C4-2B (cell line): ENCODE data around the gene CCT7.

Experiments used
- H3K27ac ChIP-seq: fragments of 450-650 bp; 2 replicates; pipeline ENCODE4 v1.5.1; 2017
- ZFX ChIP-seq: fragments of 450-650 bp; IDR thresholded peaks from 2 replicates; pipeline ENCODE4 v1.6.1; 2017
- TF ChIP-seq, protein P1 (sequence below): fragments of 450-650 bp; conservative IDR thresholded peaks from 2 replicates; pipeline ENCODE4 v1.5.1; 2017; ENCODE audit warnings: mild to moderate bottlenecking

Gene CCT7

DNA sequence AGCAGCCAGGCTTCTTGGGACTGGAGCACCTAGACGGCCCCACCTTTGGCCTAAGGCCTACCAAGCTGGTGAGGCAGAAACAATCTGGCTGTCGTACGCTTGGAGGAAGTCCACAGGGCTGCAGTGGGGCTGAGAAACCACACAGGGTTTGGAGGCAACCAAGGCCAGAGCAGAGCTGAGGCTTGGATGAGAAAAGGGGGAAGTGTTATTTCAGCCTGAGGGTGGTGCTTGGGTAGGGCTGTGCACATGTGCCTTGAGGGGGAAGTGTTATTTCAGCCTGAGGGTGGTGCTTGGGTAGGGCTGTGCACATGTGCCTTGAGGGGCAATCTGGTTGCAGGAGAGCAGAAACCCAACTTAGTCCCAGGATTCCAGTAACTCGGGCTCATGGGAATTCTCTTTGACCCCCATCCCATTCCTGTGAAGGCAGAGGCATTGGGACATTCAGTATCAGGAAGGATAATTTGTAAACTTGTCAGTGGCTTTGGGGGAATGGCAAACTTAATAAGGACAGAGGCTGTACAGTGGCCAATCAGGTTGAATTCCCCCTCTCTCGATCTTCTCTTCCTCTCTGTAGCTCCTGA lies 51.1 kb downstream of the CCT7 start:
- TF ChIP-seq, protein P1, sequence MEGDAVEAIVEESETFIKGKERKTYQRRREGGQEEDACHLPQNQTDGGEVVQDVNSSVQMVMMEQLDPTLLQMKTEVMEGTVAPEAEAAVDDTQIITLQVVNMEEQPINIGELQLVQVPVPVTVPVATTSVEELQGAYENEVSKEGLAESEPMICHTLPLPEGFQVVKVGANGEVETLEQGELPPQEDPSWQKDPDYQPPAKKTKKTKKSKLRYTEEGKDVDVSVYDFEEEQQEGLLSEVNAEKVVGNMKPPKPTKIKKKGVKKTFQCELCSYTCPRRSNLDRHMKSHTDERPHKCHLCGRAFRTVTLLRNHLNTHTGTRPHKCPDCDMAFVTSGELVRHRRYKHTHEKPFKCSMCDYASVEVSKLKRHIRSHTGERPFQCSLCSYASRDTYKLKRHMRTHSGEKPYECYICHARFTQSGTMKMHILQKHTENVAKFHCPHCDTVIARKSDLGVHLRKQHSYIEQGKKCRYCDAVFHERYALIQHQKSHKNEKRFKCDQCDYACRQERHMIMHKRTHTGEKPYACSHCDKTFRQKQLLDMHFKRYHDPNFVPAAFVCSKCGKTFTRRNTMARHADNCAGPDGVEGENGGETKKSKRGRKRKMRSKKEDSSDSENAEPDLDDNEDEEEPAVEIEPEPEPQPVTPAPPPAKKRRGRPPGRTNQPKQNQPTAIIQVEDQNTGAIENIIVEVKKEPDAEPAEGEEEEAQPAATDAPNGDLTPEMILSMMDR, result no peak
- TF ChIP-seq ZFX, result no peak
- H3K27ac ChIP-seq, result no peak overlapping the region

DNA sequence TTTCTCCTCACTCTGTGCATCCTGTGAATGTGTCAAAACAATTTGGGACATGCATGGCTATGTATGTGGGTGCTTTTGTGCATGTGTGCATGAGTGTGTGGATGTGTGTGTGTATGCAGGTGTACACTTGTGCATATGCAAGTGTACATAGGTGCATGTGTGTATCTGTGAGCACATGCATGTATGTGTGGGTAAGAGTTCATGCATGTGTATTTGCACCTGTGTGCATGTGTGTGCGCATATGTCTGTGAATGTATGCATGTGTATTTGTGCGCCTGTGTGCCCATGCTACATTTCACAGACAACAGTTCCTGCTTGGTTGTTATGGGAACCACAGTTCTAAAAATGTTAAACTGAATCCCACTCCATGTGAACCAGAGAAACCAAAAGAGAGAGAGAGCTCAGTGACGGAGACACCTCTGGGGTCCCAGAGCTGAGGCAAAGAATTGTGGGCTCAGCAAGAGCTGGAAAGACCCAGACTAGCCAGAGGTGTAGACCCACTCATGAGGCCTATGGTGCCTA lies 52.1 kb downstream of the CCT7 start:
- TF ChIP-seq ZFX, result no peak
- TF ChIP-seq, protein P1, result no peak
- H3K27ac ChIP-seq, result no peak overlapping the region

DNA sequence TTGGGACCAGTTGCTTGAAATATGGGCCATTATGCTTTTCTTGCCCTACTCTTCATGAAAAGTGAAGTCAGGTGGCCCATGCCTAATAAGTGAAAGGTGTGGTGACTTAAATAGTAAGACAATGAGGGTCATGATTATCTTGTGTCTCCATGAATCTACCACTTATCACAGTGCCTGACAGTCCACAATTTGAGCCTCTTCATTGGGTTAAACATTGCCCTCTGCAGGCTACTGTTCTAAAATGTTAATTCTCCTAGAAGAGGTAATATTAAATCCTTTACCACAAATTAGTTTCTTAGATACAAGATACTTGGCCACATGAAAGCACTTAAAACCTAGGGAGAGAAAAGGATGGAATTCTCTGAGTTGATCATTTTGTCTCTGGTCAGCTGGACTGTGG lies 55.2 kb downstream of the CCT7 start:
- TF ChIP-seq ZFX, result no peak
- TF ChIP-seq, protein P1, result no peak
- no peak overlapping the region for H3K27ac ChIP-seq

DNA sequence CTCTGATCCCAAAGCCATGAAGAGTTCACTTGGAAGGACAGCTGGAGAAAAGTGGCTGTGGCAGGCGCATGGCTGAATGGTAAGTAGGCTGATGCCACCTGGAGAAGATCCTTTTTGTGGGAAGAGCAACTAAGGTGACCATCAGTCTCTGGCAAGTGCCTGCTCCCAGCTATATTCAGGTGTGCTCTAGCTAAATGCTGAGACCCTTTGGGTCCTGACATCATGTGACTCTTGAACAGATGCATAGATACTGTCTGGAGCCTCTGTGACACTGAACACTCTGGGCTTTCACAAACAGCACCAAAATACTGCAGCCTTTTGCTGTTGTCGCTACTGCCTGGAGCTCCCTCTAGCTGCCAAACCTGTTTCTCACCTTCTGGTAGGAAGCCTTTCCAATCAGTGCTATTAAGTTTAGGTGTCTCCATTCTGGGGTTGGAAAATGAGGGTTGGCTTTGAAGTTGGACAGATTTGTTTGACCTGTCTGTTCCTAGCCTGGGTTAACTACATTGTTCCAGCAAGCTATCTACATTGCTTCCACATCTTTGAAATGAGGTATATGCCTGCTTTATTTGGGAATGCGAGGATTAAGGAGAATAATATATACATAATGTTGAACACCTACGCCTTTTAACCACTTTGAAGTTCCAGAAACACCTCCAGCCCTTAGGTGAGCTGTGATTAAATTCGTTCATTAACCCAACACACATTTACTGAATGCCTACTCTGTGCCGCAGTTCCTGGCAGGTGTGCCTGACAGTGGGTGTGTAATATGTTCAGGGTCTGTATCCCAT lies 56.1 kb downstream of the CCT7 start:
- TF ChIP-seq ZFX, result no peak
- TF ChIP-seq, protein P1, result peak; percentile 56
- no peak overlapping the region for H3K27ac ChIP-seq

DNA sequence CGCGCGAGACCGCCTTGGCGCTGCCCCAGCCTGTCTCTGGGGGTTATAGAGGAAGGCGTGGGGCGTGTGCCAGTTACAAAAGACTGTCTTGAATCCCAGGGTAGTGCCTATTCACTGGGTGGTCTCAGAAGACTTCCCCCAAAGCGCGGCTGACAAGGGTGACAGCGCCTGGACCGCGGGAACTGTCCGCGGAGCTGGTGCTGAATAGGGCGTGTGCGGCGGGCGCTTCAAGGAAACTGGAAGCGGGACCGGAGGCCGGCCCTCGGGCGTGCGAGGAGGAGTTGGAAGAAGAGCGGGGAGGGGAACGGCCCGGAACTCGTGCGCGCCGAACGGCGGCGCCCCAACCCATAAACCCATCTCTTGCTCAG lies 57.0 kb downstream of the CCT7 start:
- TF ChIP-seq, protein P1, result no peak
- TF ChIP-seq ZFX, result no peak
- no peak overlapping the region for H3K27ac ChIP-seq

DNA sequence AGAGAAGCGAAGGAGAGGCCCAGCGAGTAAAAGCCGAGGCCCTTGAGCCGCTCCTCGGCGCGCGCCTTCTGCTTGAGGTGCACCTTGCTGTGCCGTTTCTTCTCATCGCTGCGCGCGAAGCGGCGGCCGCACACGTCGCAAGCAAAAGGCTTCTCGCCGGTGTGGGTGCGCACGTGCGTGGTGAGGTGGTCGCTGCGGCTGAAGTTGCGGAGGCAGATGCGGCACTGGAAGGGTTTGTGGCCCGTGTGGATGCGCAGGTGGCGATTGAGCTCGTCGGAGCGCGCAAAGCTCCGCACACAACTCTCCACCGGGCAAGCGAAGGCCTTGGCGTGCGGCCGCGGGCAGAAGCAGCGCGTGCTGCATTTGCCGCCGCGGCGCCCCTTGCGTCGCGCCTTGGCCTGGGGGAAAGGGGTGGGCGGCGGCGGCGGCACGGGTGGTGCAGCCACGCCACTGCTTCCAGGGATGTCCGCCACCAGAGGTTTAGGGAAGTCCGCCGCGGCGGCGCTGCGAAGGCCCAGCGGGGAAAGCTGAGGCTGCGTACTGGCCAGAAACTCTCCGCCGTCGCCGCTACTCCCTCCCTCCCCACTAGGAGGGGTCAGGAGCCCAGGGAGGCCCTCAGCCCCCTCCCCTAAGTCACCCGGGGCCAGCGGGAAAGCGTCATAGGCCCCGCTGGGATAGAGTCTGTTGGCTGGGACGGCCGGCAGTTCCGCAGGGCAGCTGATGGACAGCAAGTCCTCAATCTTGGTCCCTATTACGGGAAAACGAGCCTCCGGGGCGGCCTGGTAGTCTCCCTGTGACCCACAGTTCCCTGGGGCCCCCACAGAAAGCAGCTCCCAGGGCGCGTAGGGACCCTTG lies 57.6 kb downstream of the CCT7 start:
- TF ChIP-seq ZFX, result no peak
- H3K27ac ChIP-seq, result no peak overlapping the region

DNA sequence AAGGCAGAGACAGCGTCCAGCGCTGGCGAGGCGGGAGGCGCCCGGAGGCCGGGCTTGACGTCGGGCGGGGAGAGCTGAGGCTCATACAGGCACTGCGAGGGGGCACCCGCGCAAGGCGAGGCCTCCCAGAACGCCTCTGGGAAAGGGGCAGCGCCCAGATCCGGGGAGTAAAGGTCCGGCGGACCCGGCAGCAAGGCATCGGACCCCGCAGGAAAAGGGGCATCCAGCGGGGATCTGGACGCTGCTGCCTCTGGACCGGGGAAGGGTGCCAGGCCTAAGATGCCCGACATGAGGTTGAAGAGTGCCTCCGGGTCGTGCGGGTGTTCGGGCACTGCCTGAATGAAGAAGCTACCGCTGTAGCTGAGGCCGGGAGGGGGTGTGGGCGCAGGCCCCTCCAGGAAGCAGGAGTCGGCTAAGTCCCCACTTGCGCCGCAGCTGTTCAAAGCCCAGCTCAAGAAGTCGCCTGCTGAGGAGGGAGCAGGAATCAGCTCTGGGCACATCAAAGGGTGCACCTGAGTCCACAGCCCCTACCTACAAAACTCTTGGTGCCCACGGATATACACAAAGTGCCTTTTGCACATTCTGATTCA lies 58.3 kb downstream of the CCT7 start:
- no peak overlapping the region for H3K27ac ChIP-seq
- no peak for TF ChIP-seq ZFX
- TF ChIP-seq, protein P1, result no peak
